HG03095 (cell line): ENCODE data around the gene GPR150.
A peak's percentile ranks its signal among the peaks of the same experiment; 100 is the strongest.

Source experiments
- ATAC-seq: cut with Tn5 transposase; IDR thresholded peaks from one replicate; pipeline ENCODE4 v1.9.1; 2021; ENCODE audit warnings: moderate library complexity; ENCODE audit not compliant: unreplicated experiment

The GPR150 gene

DNA sequence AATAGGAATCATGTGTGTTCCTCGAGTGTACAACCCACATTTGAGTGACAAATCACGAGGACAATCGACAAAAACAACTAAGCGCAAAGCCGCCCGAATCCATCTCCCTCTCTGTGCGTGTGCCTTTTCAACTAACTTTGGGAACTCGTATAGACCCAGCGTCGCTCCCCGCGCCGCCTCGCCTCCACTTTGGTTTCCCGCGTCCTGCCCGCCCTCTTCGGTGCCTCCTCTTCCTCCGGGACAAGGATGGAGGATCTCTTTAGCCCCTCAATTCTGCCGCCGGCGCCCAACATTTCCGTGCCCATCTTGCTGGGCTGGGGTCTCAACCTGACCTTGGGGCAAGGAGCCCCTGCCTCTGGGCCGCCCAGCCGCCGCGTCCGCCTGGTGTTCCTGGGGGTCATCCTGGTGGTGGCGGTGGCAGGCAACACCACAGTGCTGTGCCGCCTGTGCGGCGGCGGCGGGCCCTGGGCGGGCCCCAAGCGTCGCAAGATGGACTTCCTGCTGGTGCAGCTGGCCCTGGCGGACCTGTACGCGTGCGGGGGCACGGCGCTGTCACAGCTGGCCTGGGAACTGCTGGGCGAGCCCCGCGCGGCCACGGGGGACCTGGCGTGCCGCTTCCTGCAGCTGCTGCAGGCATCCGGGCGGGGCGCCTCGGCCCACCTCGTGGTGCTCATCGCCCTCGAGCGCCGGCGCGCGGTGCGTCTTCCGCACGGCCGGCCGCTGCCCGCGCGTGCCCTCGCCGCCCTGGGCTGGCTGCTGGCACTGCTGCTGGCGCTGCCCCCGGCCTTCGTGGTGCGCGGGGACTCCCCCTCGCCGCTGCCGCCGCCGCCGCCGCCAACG, at the start of gene GPR150:
GPR150 (plus strand) TSS at position 58 of the 840 bp plus-strand sequence; CDS start at position 247, 189 bp downstream.
- ATAC-seq, result peak; percentile 68

DNA sequence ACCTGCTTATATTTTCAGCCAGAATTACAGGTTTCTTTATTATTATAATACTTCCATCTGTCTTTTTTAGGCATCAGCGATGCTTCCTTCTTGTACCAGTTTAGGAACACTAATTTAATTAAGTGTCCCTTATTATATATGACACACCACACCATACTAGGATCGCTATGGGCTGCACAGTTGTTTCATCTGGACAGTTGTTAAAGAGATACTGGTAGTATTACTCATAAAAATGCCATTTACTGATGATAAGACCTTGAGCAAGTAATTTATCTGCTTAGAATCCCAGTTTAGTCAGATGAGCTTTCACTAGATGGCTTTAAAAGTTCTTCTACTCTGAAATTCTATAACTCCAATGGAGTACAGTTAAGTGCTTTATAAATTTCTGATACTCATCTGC, 47.9 kb upstream of the GPR150 start:
- ATAC-seq, result no peak

DNA sequence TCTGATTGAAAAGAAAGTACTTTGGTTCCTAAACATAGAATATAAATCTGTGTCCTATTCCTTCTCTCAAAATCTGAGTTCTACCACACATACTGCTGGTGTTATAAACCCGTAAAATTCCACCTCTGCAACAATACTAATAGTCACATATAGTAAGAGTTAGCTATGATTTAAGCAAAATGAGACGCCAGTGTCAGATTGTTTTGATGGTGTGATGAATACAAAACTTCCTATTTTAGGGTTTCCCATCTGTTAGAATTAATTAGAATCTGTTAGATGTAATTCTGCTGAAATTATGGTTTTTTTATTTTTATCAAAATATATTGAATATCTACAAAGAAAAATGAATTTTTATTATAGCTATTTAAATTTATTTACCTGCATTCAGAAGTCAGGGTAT, 38.3 kb upstream of the GPR150 start:
- no peak for ATAC-seq

DNA sequence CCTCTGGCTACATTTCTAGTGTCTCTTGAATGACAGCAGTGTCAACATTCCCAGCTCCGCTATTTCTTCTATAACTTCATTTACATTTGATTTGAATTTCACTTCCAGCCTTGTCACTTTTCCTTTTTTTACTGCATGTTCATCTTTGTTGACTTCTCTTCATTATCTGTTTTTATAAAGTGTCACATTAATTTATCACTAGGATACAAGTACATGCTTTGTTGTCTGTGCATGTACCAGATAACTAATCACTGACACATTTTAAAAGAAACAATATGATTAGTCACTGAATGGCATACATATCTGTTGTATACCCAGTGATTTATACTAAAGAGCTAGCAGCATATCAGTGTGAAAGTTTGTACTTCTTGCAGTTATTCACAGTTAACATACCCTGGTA, 35.9 kb upstream of the GPR150 start:
- ATAC-seq, result no peak

DNA sequence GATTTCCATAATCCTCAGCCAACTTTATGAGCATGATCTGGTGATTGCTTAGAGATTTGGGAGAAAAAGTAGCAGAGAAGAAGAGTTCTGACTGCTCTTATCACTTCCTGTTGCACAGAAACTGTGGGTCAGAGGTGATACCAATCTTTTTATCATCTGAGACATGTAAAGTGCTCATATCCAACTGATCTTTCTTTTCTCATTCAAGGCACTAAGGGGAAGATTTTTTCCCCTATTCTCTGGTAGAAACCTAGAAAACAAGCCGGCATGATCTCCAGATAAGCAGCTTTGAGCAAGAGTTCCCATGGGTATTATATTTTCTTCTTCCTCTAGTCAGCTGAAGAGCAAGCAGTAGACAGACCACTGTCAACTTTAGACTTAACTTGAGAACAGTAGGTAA, 29.0 kb upstream of the GPR150 start:
- no peak for ATAC-seq

DNA sequence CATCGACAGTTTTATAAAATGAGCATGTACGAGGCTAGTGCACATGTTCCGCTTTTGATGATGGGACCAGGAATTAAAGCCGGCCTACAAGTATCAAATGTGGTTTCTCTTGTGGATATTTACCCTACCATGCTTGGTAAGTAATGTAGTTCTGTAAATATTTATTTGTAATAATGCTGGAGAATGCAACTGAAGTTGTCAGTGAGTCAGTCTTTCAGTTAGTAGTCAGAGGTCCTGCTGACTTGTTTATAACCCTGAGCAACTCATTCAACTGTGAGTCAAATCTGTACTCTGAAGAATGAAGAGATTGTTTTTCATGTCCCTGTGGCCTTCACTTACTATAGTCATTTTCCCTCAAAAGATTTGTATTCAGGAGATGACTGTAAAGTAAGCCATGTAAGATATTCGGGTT, 28.4 kb upstream of the GPR150 start:
- peak; percentile 94 for ATAC-seq

DNA sequence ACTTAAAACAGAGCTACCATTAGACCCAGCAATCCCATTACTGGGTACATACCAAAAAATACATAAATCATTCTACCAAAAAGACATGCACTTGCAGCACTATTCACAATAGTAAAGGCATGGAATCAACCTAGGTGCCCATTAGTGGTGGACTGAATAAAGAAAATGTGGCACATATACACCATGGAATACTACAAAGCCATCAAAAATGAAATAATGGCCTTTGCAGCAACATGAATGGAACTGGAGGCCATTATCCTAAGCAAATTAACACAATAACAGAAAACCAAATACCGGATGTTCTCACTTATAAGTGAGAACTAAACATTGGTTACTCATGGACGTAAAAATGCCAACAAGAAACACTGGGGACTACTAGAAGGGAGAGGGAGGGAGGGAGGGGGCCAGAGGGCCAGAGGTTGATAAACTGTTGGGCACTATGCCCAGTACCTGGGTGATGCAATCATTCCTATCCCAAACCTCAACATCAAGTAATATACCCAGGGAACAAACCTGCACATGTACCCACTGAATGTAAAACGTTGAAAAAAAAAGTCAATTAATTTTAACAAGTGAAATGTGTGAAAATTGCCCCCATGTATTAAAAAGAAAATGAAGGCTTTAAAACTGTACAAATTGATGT, 24.5 kb upstream of the GPR150 start:
- no peak for ATAC-seq

DNA sequence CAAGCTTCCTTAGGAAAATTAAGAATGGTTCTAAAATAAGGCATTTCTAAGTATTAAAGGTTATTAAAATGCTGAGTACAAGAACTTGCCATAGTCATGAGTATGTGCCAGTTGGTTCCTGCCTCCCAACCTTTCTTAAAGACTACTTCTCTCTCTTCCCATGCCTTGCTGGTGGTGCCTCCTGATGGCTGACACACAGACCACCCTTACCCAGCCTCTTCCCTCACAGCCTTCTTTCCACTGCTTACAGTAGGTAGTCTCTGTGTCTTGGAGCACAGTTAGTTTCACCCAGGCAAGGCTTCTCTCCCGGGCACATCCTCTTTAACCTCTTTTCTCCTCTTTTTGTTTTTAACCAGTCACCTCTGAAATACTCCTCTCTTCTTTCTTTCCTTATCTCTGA, 20.6 kb upstream of the GPR150 start:
- no peak for ATAC-seq

DNA sequence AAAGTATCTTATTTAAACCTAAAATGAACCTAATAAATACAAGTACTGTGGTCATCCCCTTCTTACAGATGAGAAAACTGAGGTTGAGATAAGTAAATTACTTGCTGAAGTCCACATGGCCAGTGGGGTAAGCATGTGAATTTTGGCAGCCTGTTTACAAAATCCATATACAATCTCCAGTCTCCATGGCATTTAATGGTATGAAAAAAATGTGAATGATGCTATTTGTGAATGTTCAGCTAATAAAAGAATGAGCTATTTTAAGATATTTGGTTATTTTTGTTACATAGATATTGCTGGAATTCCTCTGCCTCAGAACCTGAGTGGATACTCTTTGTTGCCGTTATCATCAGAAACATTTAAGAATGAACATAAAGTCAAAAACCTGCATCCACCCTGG, 19.3 kb upstream of the GPR150 start:
- ATAC-seq, result no peak

DNA sequence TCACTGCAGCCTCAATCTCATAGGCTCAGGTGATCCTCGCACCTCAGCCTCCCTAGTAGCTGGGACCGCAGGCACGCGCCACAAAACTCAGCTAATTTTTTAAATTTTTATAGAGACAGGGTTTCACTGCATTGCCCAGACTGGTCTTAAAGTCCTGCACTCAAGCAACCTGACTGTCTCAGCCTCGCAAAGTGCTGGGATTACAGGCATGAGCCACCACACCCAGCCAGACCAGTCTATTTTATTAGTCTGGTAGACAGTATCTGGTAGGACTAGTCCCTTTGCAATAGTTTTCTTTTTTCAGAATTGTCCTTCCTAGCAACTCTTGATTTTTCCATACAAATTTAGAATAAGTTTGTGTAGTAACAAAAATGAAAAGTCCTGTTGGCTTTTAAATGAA, 14.1 kb upstream of the GPR150 start:
- ATAC-seq, result no peak

DNA sequence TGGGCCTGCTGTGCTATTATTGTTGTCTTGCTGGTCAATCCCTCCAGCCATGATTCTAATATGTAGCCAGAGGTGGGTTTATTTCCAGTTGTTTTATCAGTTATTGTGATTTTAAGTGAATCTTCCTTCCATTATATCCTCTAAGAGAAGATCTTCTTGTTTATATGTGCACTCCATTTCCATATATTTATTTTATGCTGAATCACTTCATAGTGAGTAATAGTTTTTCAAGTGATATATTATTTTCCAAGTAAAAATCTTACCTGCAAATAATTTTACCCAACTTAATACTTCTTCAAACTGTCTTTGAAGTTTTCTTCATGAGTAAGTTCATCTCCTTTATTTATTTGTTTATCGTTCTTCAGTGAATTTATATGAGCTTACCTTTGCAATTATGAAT, 13.5 kb upstream of the GPR150 start:
- no peak for ATAC-seq

DNA sequence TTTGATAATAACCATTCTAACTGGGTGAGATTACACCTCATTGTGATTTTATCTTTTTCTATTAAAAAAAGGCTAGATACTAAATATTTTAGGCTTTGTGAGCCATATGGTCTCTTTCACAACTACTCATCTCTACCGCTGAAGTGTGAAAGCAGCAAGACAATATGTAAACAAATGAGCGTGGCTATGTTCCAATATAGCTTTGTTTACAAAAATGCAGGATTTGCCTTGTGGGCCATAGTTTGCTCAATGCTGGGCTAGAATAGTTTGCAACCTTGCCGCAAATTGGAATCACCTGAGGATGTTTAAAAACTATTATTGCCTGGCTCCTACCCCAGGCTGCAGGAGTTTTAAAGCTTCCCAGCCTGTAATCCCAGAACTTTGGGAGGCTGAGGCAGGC, 10.2 kb upstream of the GPR150 start:
- ATAC-seq, result no peak

DNA sequence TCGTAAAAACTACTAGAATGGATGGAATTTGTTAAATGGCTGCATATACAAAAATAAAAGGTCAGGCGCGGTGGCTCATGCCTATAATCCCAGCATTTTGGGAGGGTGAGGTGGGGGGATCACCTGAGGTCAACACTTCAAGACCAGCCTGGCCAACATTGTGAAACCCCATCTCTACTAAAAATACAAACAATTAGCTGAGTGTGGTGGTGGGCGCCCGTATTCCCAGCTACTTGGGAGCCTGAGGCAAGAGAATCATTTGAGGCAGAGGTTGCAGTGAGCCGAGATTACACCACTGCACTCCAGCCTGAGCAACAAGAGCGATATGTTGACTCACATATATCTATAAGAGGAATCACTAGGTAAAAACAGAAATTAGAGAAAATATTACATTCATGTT, 9.3 kb upstream of the GPR150 start:
- no peak for ATAC-seq

DNA sequence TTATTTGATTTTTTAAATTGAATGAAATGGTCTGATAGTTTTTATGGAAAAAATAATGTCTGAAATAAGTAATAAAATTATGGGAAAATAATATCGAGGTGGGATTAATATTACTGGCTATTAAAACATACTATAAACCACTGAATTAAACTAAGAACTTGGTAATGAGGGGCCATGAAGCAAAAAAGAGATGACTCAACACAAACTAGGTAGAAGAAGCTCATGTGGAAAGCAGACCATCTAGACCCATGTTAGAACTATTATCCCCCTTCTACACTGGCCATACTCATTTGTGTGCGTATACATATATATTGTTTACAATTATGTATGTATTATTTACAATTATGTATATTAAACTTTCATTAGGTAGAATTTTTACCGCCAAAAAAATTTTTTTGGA, 8.5 kb upstream of the GPR150 start:
- ATAC-seq, result no peak

DNA sequence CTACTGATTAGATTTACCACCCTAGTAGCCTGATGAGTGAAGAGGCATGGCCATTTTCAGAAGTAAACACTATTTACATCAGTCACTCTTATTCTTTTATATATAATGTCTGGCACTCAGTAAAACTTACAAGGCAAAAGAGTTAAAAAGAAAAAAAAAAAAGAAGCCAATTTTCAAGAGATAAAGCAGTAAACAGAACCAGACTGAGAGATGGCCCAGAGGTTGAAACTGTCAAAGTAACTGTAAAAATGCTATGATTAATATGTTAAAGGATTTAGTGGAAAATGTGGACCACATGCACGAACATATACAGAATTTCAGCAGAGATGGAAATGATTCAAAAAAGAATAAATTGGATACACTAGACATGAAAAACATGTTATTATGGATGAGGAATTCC, 6.4 kb upstream of the GPR150 start:
- no peak for ATAC-seq

DNA sequence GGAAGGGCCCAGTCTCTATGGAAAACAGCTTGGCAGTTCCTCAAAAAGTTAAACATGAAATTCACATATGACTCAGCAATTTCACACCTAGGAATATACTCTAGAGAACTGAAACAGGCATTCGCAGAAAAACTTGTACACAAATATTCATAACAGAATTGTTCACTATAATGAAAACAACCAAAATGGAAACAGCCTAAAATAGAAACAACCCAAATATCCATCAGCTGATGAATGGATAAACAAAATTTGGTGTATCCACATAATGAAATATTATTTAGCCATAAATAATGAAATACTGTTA, 4.8 kb upstream of the GPR150 start:
- ATAC-seq, result no peak

DNA sequence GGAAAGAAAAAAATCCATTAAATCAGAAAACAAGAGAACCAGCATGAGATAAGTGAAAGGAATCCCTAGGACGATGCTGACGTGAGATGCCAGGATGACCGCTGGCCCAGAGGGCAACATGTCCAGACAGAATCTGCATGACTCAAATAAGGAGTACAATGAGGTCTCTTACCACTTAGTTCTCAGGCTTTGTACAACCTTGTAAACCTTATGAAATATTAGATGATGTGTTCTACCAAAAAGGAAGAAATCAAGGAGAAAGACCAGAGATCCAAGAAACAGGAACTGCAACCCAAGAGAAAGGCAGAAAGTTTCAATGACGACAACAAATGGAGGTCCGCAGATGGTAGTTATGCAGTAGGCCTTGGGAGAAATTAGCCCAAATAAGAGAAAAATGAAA, 2.8 kb upstream of the GPR150 start:
- no peak for ATAC-seq

DNA sequence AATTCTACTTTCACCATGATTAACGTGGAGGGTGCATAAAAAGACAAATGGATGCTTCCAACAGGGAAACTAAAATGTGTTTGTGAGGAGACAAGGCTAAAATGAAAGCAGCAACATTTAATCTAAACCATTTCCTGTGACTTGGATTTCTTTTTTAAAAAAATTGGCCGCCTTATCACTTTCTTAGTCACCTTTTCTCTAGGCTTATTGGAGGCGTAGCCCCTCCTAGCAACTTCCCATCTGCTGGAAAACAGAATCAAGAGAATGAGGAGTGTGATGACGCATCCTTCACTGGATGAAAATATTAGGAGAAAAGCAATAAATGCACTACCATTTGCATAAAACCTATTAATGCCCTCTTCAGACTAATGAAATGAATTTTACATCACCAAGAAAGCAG, 791 bp upstream of the GPR150 start:
- no peak for ATAC-seq

DNA sequence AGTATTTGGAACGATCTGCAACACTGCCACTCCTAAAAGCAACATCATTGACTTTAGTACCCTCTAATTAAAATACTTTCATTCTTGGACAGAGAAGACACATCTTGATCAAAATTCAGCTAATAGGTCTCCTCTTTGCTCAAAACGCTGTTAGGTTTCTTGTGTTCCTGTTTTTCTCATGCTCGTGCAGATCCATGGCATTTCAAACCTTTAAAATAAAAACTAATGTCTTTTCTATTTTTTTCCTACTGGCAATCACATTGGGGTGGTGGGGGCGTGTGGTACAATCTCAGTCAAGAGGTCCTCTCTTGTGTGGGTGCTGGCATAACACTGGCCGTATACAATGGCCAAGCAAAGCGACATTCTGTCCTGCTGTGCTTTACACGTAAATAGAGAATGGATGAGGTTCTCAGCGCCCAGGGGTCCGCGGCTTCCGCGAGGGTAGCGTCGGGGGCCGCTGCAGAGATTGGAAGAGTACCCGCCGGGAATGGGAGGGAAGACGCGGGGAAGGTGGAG, 315 bp upstream of the GPR150 start:
- ATAC-seq, result no peak

DNA sequence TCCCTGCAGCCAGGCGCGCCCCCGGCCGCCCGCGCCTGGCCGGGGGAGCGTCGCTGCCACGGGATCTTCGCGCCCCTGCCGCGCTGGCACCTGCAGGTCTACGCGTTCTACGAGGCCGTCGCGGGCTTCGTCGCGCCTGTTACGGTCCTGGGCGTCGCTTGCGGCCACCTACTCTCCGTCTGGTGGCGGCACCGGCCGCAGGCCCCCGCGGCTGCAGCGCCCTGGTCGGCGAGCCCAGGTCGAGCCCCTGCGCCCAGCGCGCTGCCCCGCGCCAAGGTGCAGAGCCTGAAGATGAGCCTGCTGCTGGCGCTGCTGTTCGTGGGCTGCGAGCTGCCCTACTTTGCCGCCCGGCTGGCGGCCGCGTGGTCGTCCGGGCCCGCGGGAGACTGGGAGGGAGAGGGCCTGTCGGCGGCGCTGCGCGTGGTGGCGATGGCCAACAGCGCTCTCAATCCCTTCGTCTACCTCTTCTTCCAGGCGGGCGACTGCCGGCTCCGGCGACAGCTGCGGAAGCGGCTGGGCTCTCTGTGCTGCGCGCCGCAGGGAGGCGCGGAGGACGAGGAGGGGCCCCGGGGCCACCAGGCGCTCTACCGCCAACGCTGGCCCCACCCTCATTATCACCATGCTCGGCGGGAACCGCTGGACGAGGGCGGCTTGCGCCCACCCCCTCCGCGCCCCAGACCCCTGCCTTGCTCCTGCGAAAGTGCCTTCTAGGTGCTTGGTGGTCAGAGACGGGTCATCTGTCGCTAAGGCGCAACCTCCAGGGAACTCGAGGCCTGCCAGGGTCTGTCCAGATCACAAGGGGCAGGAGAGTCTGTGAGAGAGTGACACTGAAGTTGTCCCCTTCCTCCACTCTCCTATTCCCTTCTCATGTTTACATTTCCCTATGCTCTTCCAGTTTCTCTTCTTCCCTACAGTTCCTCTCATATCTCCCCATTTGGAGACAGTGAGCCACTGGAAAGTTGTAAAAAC, 1.3 kb downstream of the GPR150 start:
- peak; percentile 45 for ATAC-seq

DNA sequence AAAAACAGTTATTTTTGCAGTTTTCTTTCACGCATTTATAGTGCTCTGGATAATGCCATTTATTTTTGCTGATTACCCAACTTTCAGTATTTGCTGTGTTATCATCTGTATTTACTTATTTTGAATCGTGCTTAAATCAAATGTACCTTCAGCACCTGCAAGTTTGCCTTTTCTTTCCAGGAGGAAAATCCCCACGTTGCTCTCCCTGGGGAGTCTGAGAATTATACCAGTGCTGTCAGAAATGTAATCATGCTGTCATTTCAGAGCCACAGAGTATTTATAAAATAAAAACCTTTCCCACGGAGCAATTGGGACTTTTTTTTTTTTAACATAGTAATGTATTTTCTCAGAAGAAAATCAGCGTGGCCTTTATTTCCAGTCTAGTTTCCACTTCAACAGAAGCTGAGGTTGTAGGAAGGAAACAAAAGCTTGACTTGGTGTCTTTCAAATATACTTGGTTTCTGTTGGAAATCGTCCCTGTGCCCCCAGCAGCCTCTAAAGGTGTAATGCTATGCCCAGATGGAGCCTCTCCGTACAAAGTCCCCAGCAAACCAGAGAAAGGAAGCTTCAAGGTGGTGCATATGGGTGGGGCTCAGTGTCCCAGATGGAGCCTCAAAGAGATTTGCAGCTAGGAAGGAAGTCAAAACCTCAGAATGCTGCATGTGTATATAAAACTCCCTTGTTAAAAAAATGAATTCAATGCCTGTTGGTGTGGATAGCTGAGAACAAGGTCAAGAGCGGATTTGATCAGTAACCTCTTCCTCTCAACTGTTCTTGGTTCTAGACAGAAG, 2.1 kb downstream of the GPR150 start:
- ATAC-seq, result no peak
